ENCODE results near the gene PSAP.
A peak's percentile ranks its signal among the peaks of the same experiment; 100 is the strongest.

PSAP gene

DNA sequence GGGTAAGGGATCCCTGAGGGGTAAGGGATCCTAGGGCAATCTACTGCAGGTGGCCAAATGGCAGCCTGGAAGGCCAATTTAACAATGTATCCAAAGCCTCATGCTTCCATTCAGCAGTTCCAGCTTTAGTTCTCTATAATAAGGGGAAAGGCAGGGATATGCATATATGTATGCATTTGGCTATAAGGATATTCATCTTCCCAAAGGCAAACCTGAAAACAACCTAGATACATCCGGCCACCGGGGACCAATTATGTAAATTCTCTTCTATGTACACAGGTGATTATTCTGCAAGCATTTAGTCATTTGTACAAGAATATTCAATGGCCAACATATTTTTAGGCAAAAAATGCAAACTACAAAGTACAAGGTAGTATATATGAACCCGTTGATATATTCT, 26.7 kb downstream of the PSAP start:
- peak; percentile 80 for DNase-seq

DNA sequence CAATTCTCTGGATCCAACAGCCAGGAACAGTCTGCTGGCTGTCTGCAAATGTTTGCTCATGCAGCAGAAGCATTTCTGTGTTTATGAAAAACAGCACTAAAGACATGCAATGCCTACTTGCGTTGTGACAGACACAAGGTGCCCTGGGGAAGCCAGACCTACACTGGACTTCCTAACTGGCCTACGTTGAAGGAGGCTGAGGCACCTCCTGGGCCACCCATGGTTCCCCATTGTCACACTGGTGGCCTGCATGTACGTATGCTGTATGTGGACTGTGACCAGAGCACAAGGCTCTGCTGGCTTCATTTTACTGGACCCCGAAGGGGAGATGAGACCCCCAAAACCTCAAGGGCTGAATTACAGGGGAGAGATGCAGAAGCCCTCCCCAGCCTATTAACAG, 27.7 kb downstream of the PSAP start:
- no peak for DNase-seq

DNA sequence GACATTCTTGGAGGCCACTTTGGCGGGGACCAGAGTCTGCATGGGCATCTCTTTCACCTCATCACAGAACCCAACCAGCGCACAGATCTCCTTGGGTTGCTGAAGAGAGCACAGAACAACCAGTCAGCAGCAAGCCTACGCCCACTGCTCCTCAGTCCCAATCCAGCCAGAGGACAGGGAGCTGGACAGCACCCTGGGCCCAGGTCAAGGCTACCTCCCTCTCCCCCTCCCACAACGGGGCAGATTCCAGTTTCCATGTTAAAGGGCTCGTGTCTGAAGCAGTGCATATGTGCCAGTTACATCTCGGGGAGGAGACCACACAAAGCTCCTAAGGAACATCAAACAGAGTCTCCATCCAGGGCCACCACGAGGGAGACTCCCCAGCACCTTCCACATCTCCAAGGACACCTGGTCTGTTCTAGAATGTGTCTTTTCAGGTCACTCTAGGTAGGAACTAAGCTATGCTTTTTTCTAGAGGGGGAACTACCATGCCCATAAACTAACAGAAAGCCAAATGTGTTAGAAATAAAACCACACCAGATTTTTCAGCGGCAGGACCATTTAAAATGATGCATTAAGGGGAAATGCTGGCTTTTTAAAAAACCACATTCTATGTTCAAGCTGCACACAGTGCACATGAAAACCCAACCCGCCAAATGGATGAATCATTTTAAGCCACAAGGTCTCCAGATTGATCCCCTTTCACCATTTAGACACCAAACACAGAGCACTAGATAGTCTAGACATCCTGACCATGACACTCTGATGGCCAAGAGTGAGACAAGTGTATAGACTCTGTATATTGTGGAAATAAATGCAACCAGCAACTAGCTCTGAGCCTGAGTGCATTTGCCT, 28.9 kb downstream of the PSAP start:
- DNase-seq = no peak

- no peak for DNase-seq
Observed at GRCh38 chr10:71820966-71821365, 30.1 kb downstream of the PSAP start.

- DNase-seq = no peak
Observed at GRCh38 chr10:71819985-71820384, 31.1 kb downstream of the PSAP start.

DNA sequence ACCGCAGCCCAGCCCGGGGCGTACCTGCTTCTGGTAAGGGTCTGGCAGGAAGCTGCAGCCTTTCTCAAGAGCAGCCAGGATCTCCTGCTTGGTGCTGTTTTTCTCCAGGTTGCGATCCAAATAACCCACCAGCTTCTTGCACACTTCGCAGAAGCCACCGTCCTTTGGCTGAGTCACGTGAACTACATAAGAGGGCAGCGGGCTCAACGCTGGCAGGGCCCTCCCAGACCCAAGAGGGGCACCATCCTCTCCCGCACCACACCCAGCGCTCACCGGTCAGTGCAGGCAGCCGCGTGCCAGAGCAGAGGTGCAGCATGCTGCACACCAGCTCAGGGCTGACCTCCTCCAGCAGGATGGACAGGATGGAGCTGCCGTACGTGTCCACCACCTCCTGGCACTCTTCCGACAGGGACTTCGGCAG, 31.6 kb downstream of the PSAP start:
- no peak for DNase-seq

DNA sequence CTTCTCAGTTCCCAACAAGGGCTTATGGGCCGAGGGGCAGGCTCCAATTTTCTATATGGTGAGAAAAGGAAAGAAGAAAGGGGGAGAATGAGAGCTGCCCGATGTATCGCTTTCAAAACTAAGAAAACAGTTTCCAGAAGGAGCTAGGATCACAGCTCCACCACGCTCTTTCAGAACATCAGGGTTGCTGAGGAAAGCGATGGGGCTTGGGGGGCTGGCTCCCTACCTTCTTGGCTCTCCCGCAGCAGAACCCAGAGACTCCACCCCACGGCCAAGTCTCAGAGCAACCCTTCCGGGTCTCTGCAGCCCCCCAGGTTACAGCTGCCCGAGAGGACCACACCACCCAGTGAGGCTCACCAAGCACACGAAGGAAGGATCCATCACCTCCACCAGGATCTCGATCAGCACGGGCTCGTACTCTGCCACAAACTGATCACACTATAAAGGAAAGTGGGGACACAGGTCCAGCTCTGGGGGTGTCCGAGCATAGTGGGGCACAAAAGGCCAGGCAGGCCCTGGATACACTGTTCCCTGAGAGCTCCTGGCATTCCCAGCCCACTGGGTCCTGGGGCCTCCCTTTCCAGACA, 32.3 kb downstream of the PSAP start:
- no peak for DNase-seq

DNA sequence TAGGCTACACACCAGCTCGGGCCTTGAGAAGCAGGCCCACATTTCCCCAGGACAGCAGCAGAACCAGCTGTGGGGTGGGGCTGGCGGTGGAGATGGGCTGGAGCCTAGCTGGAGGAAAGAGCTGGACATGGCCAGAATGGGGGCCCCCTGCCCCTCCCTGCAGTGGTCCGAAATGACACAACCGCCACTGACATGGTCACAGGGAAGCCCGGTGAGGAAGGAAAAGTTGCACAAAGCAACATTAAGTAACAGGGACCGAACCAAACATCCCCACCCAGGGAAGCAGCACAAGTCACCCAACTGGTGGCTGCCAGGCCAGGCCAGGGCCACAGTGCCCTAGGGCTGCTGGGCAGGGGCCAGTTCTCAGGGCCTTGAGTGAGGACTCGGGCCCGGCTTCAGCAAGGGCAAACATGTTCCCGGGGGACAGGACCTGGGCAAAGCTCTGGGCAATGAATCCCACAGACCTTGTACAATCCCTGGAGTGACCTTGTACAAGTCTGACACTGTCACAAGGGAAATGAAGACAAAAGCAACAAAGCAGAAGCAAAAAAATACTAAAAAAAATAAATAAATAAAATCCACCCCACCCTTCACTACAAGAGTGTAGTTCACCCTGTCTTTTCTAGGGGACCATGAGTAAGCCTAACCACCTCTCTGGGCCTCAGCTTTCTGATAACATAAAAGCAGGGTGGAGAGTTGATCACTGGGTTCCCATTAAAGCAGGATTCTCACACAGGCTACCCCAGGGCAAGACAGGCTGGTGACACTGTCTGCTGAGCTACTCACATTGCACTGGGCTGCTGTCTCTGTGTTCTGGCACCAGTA, 33.0 kb downstream of the PSAP start:
- no peak for DNase-seq

GRCh38 chr10:71816936-71817618, 34.0 kb downstream of the PSAP start:
- DNase-seq = no peak

GRCh38 chr10:71816421-71816851, 34.6 kb downstream of the PSAP start:
- no peak for DNase-seq

- no peak for DNase-seq
Observed at GRCh38 chr10:71815515-71816130, 35.4 kb downstream of the PSAP start.

GRCh38 chr10:71814922-71815411, 36.1 kb downstream of the PSAP start:
- DNase-seq = no peak

DNA sequence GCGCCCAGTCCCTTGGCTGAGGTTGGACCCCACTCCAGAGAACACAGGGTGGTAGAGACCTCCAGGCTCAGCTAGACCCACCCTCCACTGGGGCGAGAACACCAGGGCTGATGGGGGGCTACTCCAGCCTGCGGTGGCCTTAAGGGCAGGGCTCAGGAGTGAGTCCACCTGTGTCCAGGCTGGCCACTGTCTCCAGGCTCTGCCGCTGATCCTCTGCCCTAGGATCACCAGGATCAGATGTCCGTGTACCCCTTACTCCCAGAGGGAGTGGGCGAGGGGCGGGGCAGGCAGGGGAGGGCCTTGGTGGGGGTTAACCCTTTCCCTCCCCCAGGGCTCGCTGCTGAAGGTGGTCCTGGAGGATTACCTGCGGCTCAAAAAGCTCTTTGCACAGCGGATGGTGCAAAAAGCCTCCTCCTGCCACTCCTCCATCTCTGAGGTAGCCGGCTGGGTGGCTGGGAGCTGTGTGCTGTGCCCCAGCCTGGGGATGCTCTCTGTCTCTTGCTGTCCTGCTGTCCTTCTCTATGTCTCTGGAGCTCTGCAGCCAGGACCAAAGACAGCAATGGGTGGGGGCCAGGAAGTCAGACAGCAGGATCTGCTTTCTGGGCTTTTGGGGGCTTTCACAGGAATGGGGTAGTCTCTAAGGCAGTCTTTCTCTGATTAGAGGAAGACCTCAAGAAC, 38.0 kb downstream of the PSAP start:
- DNase-seq = no peak

- DNase-seq = no peak
Observed at GRCh38 chr10:71812016-71812912, 38.8 kb downstream of the PSAP start.

DNA sequence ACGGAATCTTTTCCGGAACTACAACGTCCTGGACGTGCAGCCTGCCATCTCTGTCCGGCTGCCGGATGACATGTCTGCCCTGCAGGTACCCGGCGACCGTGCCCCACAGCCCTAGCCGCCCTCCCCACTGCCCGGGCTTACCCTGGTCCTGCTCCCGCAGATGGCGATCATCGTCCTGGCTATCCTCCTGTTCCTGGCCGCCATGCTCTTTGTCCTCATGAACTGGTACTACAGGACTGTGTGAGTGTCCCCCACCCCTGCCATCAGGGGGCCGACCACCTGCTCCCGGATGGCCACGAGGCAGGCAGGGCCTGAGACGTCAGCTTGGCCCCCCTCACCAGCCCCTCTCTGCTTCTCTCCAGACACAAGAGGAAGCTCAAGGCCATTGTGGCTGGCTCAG, 39.7 kb downstream of the PSAP start:
- no peak for DNase-seq

- no peak for DNase-seq
Observed at GRCh38 chr10:71810048-71810750, 40.9 kb downstream of the PSAP start.

DNA sequence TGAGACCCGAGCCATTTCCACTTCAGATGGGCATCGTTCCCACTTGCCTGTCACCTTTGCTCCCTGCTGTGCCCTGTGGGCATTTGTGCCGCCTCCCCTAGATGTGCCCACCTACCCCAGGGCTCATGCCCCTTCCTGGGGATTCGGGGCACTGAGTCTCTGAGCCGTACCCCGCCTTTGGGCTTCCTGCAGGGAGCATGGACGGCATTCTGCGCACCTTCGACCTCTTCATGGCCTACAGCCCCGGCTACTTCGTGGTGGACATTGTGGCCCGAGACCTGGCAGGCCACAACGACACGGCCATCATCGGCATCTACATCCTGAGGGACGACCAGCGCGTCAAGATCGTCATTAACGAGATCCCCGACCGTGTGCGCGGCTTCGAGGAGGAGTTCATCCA, 41.4 kb downstream of the PSAP start:
- no peak for DNase-seq

GRCh38 chr10:71807557-71808510, 43.2 kb downstream of the PSAP start:
- DNase-seq = no peak
